Left forelimb (tissue), 1 donor: Measurements from ENCODE around the gene BPIFA3.

Source experiments
- DNase-seq: peaks from one replicate; pipeline ENCODE4 v3.0.0-alpha.2; 2018; ENCODE audit warnings: low spot score

Gene BPIFA3

GRCh38 chr20:33263784-33264183, 46.6 kb downstream of the BPIFA3 start:
- DNase-seq = no peak

GRCh38 chr20:33267701-33268100, 50.5 kb downstream of the BPIFA3 start:
- no peak for DNase-seq

- no peak for DNase-seq
These were observed 55.2 kb downstream of the BPIFA3 start for GRCh38 chr20:33272155-33272873.

DNA sequence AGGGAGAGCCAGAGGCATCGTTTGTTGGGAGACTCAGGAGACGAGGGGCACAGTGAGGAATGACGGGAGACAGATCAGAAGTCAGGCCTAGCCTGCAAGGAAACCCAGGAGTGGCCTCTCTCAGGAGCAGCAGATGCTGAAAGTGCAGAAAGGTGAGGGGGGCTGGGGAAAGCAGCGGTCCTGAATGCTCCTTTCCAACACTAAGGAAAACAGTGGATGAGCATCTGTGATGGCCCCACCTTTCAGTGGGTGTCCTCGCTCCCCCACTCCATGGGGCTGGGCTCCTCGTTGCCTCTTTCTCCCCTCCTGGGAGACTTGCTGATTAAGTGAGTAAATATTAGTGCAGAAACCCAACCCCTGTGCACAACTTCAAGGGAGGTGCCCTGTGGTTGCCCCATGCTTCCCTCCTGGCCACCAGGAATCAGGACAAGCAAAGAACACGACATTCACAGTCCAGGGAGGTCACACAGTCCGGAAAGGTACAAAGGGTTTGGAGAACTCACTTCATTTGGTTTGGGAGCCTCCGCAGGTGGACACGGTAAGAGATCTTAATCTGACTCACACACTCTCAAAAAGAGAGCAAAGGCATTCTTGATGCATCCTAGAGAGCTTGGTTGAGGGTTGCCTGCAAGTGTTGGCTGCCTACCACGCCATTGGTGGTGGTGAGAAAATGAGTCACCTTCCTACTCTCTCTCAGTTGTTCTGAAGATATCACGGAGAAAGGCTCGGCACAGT, 56.1 kb downstream of the BPIFA3 start:
- no peak for DNase-seq

GRCh38 chr20:33275215-33275614, 58.1 kb downstream of the BPIFA3 start:
- no peak for DNase-seq

DNA sequence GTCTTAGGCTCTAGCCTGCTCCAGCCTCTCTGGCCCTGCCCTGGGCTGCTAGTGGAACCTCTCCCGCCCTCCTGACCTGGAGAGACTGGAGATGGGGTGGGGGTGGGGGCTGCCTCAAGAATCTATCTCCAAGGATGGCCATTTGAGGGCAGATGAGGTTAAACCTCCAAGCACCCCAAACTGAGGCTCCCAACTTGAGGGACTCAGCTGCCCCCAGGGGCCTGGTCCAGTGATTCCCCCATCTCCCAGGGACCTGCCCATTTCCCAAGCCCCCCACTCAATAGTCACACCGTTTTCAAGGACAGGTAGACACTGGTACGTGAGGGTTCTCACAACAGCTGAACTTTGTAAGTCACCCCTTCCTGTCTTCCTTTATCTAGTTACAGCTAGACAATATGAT, 58.7 kb downstream of the BPIFA3 start:
- no peak for DNase-seq

- DNase-seq = no peak
These were observed 59.4 kb downstream of the BPIFA3 start for GRCh38 chr20:33276303-33277113.
